Fibroblast of lung (primary cell): ENCODE measurements around the gene EEFSEC.

ENCODE experiments used
- EZH2 ChIP-seq: IDR thresholded peaks from 2 replicates; pipeline ENCODE4 v1.5.1; 2012; ENCODE audit warnings: low read length, control low read depth, mild to moderate bottlenecking; ENCODE audit errors: missing control alignments
- TF ChIP-seq, protein P1 (sequence below), 2 donors: IDR thresholded peaks in 1 of 2; conservative IDR thresholded peaks in 1 of 2; 1 replicate in 1 of 2; 2 replicates in 1 of 2; pipeline ENCODE4 v1.5.1; 2011 to 2012; ENCODE audit warnings: low read length in 2 of 2, control low read depth in 1 of 2, inconsistent platforms in 1 of 2, low read depth in 1 of 2, mild to moderate bottlenecking in 1 of 2

DNA sequence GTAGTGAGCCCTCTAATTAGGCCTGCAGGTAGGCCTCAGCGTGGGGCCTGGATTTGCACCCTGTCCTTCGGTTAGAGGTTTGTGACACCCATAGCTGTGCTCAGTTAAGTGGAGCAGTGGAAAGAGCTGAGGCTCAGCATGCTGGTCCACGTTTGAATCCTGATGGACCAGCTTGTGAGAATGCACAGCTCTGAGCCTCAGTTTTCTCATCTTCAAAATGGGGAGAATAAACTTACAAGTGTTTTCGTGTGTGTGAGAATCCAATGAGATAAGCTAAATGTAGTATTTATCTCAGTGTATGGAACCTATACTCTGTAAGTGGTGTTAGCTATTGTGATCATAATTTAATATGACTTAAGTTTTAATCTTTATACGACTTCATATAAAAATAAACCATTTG is 22.5 kb downstream of the EEFSEC start:
- TF ChIP-seq, protein P1, sequence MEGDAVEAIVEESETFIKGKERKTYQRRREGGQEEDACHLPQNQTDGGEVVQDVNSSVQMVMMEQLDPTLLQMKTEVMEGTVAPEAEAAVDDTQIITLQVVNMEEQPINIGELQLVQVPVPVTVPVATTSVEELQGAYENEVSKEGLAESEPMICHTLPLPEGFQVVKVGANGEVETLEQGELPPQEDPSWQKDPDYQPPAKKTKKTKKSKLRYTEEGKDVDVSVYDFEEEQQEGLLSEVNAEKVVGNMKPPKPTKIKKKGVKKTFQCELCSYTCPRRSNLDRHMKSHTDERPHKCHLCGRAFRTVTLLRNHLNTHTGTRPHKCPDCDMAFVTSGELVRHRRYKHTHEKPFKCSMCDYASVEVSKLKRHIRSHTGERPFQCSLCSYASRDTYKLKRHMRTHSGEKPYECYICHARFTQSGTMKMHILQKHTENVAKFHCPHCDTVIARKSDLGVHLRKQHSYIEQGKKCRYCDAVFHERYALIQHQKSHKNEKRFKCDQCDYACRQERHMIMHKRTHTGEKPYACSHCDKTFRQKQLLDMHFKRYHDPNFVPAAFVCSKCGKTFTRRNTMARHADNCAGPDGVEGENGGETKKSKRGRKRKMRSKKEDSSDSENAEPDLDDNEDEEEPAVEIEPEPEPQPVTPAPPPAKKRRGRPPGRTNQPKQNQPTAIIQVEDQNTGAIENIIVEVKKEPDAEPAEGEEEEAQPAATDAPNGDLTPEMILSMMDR (conservative IDR thresholded peaks at IDR 0.05 in 1 of 2, IDR thresholded peaks at IDR 0.05 in 1 of 2; ENCODE audit: low read depth in 1 of 2, low read length in 2 of 2): no peak
- no peak for TF ChIP-seq EZH2
